ENCODE results near the gene CDC5L. TPM values are rescaled to one million over a fixed set of nuclear protein-coding genes. Genes with fewer than 3 reads are reported as not detected.
"Not testable (repeated sequence)": the region's sequence is repeated elsewhere in the genome, so short reads cannot be mapped to it uniquely, and the experiment has no call there.

Gene CDC5L
- polyA plus RNA-seq, 1 donor (not counting 4 experiments of a cell fraction or from before 2014, with no cell fraction given), result 16.6 TPM

- H3K27ac ChIP-seq (ENCODE audit: control insufficient read depth, insufficient read depth, low read length), result no peak overlapping the region
- no peak for TF ChIP-seq EZH2 (IDR thresholded peaks at IDR 0.05; ENCODE audit: low read length)
- TF ChIP-seq CTCF (optimal IDR thresholded peaks at IDR 0.05 in 1 of 3, IDR thresholded peaks at IDR 0.05 in 1 of 3, conservative IDR thresholded peaks at IDR 0.05 in 1 of 3; ENCODE audit: extremely low read depth in 1 of 3, insufficient read depth in 2 of 3, low read length in 3 of 3), result no peak
- dilution Hi-C loops (cut with MboI; ENCODE audit: extremely low pct_ligation_motif_present, low sequenced_read_pairs), result no loop called here
Observed at GRCh38 chr6:44349904-44350649, 37.4 kb upstream of the CDC5L start.

GRCh38 chr6:44350650-44350994, 36.9 kb upstream of the CDC5L start:
- FAIRE-seq; H3K9me3 ChIP-seq (ENCODE audit: control insufficient read depth, low read depth, low read length); dilution Hi-C loops (cut with MboI; ENCODE audit: extremely low pct_ligation_motif_present, low sequenced_read_pairs): not testable (repeated sequence)

More at GRCh38 chr6:44349904-44350649, 37.4 kb upstream of the CDC5L start:
- H2AFZ ChIP-seq (ENCODE audit: control insufficient read depth, low read length), result no peak overlapping the region
- peaks cover 5% of the 10 kb centered on the region for H3K27me3 ChIP-seq (ENCODE audit: control insufficient read depth, extremely low read depth, insufficient read depth, low read length)
- H3K79me2 ChIP-seq (ENCODE audit: control insufficient read depth, insufficient read depth, low read length), result no peaks in the 10 kb centered on the region
- DNase-seq (ENCODE audit: low read depth, low spot score), result no peak
- H3K4me2 ChIP-seq (ENCODE audit: control insufficient read depth, extremely low read depth, insufficient read depth, low read depth, low read length), result no peak overlapping the region
- no peaks in the 10 kb centered on the region for H3K9me1 ChIP-seq (ENCODE audit: control insufficient read depth, extremely low read depth, insufficient read depth, low read length)
- no peak overlapping the region for H3K9ac ChIP-seq (ENCODE audit: control insufficient read depth, extremely low read depth, insufficient read depth, low read length)
- no peak overlapping the region for H3K4me3 ChIP-seq (ENCODE audit: control insufficient read depth in 2 of 3, extremely low read depth in 1 of 3, insufficient read depth in 2 of 3, low read depth in 1 of 3, low read length in 3 of 3)
- H4K20me1 ChIP-seq (ENCODE audit: control insufficient read depth, extremely low read depth, insufficient read depth, low read length), result no peaks in the 10 kb centered on the region
- FAIRE-seq, result no peak
- H3K9me3 ChIP-seq (ENCODE audit: control insufficient read depth, low read depth, low read length), result no peaks in the 10 kb centered on the region
- H3K36me3 ChIP-seq (ENCODE audit: control insufficient read depth in 2 of 2, extremely low read depth in 1 of 2, insufficient read depth in 2 of 2, low read length in 2 of 2), result no peaks in the 10 kb centered on the region
- no peaks in the 10 kb centered on the region for H3K4me1 ChIP-seq (ENCODE audit: control insufficient read depth, extremely low read depth, insufficient read depth, low read length)

GRCh38 chr6:44352259-44352658, 35.2 kb upstream of the CDC5L start:
- no peak for FAIRE-seq

More at GRCh38 chr6:44350650-44350994, 36.9 kb upstream of the CDC5L start:
- H3K4me1 ChIP-seq (ENCODE audit: control insufficient read depth, extremely low read depth, insufficient read depth, low read length); H3K27me3 ChIP-seq (ENCODE audit: control insufficient read depth, extremely low read depth, insufficient read depth, low read length); H3K4me2 ChIP-seq (ENCODE audit: control insufficient read depth, extremely low read depth, insufficient read depth, low read depth, low read length); H3K4me3 ChIP-seq (ENCODE audit: control insufficient read depth in 2 of 3, extremely low read depth in 1 of 3, insufficient read depth in 2 of 3, low read depth in 1 of 3, low read length in 3 of 3); DNase-seq (ENCODE audit: low read depth, low spot score); H3K36me3 ChIP-seq (ENCODE audit: control insufficient read depth in 2 of 2, extremely low read depth in 1 of 2, insufficient read depth in 2 of 2, low read length in 2 of 2); H2AFZ ChIP-seq (ENCODE audit: control insufficient read depth, low read length); H3K27ac ChIP-seq (ENCODE audit: control insufficient read depth, insufficient read depth, low read length); H3K9ac ChIP-seq (ENCODE audit: control insufficient read depth, extremely low read depth, insufficient read depth, low read length); H4K20me1 ChIP-seq (ENCODE audit: control insufficient read depth, extremely low read depth, insufficient read depth, low read length); H3K79me2 ChIP-seq (ENCODE audit: control insufficient read depth, insufficient read depth, low read length); H3K9me1 ChIP-seq (ENCODE audit: control insufficient read depth, extremely low read depth, insufficient read depth, low read length): not testable (repeated sequence)

More at GRCh38 chr6:44352259-44352658, 35.2 kb upstream of the CDC5L start:
- H3K9ac ChIP-seq (ENCODE audit: control insufficient read depth, extremely low read depth, insufficient read depth, low read length), result no peak overlapping the region
- H3K79me2 ChIP-seq (ENCODE audit: control insufficient read depth, insufficient read depth, low read length), result no peaks in the 10 kb centered on the region
- peaks cover 10% of the 10 kb centered on the region for H3K27me3 ChIP-seq (ENCODE audit: control insufficient read depth, extremely low read depth, insufficient read depth, low read length)
- no peak overlapping the region for H3K4me3 ChIP-seq (ENCODE audit: control insufficient read depth in 2 of 3, extremely low read depth in 1 of 3, insufficient read depth in 2 of 3, low read depth in 1 of 3, low read length in 3 of 3)
- H3K27ac ChIP-seq (ENCODE audit: control insufficient read depth, insufficient read depth, low read length), result no peak overlapping the region
- no peaks in the 10 kb centered on the region for H3K9me3 ChIP-seq (ENCODE audit: control insufficient read depth, low read depth, low read length)
- H3K4me2 ChIP-seq (ENCODE audit: control insufficient read depth, extremely low read depth, insufficient read depth, low read depth, low read length), result no peak overlapping the region
- H3K9me1 ChIP-seq (ENCODE audit: control insufficient read depth, extremely low read depth, insufficient read depth, low read length), result no peaks in the 10 kb centered on the region
- DNase-seq (ENCODE audit: low read depth, low spot score), result no peak
- H2AFZ ChIP-seq (ENCODE audit: control insufficient read depth, low read length), result no peak overlapping the region
- H4K20me1 ChIP-seq (ENCODE audit: control insufficient read depth, extremely low read depth, insufficient read depth, low read length), result no peaks in the 10 kb centered on the region
- dilution Hi-C loops (cut with MboI; ENCODE audit: extremely low pct_ligation_motif_present, low sequenced_read_pairs), result no loop called here
- H3K36me3 ChIP-seq (ENCODE audit: control insufficient read depth in 2 of 2, extremely low read depth in 1 of 2, insufficient read depth in 2 of 2, low read length in 2 of 2), result no peaks in the 10 kb centered on the region
- no peaks in the 10 kb centered on the region for H3K4me1 ChIP-seq (ENCODE audit: control insufficient read depth, extremely low read depth, insufficient read depth, low read length)
- TF ChIP-seq EZH2 (IDR thresholded peaks at IDR 0.05; ENCODE audit: low read length) (no peak), CTCF (optimal IDR thresholded peaks at IDR 0.05 in 1 of 3, IDR thresholded peaks at IDR 0.05 in 1 of 3, conservative IDR thresholded peaks at IDR 0.05 in 1 of 3; ENCODE audit: extremely low read depth in 1 of 3, insufficient read depth in 2 of 3, low read length in 3 of 3) (no peak)
